ENCODE measurements around the gene ATAD3B. TPM values are rescaled to one million over a fixed set of nuclear protein-coding genes. Genes with fewer than 3 reads are reported as not detected.

Gene ATAD3B
- total RNA-seq, 4 donors from 2014 or later = 11.0 to 91.6 (median 16.5) TPM

DNA sequence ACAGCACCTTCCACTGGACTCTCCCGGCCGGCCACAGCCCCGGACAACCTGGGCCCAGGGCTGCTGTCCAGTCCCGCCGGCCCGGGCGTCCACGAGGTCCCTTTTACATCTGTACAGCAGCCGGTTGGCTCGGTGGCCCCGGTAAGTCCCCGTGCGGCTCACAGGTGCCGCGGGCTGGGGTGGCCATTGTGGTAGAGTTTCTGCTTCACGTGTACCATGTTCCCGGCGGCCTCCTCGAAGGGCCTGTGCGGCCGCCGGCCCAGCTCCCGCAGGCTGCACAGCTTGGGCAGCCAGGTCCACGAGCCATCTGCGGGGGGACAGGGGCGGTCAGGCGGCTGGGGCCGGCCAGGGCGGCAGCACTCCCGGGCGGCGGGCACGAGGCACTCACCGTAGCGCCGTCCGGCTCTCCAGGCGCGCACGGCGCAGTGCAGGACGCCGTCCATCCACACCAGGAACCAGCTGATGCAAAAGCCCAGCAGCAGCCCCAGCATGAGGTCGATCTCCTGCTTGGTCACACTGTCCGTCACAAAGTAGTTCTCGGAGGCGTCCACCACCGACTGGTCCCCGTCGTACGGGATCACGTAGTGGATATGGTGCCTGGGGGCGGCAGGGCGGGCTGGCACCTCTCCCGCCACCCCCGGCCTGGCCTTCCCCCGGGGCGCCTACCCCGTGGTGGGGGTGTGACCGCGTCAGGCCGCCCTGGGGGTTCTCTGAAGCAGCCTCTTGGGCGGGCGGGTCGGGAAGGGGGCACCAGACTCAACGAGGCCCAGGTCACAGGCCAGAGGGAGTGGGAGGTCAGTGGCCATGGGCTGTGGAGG is 63.8 kb downstream of the ATAD3B start:
- ATAC-seq (ENCODE audit: low FRiP score) (no peak), DNase-seq (ENCODE audit: low spot score) (no peak)
- TF ChIP-seq, protein P1, sequence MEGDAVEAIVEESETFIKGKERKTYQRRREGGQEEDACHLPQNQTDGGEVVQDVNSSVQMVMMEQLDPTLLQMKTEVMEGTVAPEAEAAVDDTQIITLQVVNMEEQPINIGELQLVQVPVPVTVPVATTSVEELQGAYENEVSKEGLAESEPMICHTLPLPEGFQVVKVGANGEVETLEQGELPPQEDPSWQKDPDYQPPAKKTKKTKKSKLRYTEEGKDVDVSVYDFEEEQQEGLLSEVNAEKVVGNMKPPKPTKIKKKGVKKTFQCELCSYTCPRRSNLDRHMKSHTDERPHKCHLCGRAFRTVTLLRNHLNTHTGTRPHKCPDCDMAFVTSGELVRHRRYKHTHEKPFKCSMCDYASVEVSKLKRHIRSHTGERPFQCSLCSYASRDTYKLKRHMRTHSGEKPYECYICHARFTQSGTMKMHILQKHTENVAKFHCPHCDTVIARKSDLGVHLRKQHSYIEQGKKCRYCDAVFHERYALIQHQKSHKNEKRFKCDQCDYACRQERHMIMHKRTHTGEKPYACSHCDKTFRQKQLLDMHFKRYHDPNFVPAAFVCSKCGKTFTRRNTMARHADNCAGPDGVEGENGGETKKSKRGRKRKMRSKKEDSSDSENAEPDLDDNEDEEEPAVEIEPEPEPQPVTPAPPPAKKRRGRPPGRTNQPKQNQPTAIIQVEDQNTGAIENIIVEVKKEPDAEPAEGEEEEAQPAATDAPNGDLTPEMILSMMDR (IDR thresholded peaks at IDR 0.05) = no peak

DNA sequence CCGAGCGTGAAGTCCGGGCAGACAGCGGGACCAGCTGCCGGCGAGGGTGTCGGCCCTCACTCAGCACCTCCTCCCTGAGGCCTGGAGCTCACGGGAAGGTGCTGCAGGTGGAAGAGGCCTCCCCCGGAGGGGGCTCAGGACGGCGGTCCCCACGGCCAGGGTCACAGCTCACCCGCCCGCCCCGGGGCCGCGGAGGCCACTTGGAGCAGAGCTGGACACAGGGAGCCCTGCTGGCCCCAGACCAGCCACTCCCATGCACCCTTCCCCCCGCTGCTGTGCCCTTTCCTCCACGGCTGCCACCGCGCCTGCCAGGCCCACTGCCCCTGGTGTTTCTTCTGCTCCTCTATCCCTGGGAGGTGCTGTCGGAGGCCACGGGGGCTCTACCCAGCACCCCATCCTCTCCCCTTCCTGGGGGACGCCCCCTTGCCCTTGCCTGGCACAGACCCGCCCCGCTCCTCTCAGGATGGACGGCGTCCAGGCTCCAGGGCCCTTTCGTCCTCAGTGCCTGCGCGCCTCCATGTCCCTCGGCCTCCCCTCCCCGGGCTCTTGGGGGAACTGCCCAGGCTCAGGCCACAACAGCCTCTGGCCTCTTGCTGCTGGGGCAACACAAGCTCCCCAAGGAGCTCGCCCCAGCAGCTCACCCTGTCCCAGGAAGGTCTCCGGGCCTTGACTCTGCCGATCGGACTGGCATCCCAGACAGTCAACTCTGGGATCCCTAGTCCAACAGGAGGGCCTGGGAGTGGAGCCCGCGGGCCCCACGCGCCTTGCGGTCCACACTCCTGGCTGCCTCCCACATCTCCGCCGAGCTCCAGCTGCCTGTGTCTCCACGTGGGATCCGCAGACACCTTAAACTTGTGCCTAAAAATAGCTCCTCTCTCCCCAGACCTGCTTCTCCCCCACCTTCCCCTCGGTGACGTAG is 64.7 kb downstream of the ATAD3B start:
- DNase-seq (ENCODE audit: low spot score) (no peak), ATAC-seq (ENCODE audit: low FRiP score) (no peak)
- TF ChIP-seq, protein P1 (IDR thresholded peaks at IDR 0.05) = no peak

DNA sequence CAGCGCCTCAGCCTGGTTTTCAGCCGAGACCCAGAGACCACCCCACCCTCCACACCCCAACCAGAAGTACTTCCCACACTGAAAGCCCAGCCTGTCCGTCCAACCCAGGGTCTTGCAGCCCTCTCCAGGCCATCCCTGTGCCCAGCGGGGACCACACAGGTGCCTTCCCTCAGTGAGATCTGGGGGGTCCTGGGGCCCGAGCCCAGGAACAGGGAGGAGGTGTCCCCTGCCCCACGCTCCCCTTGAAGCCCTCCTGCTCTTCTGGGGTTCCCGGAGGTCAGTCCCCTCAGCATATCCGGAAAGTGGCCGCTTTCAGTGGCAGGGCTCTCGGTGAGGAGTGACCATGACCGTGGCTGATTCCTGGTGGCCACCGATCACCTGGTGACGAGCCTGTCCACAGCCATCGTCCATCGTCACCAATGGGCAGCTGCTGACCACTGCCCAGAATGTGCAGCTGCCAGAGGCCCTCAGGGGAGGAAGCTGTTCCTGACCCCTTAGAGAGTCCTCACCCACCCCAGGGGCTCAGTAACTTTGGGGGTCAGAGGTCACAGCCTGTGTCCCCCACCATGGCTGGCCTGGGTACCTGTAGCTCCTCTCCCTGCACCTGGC is 65.5 kb downstream of the ATAD3B start:
- no peak for ATAC-seq (ENCODE audit: low FRiP score)
- DNase-seq (ENCODE audit: low spot score) = no peak
- TF ChIP-seq, protein P1 (IDR thresholded peaks at IDR 0.05) = no peak

DNA sequence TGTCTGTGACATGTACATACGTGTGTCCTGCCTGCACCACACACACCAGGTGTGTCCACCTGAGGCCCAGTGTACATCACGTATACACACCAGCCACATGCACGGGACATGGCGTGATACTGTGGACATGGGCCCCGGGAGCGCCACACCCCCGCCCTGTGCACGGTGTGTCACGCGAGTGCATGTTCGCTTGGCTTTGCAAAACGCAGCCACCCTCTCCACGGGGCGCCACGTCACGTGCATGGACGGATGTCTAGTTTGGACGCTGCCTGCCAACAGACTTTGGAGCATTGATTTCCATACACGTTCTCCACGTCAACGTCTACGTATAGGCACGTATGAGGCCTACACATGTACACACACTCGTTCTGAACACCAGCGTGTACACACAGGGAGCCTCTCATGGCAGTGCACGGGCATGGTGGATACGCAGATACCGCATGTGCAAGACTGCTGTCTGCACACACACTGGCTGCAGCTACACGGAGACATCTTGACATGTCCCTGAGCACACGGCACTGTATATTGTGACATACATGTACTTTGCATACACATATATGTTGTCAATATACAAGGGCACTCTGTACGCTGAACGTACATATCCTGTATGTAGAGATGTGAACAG is 66.2 kb downstream of the ATAD3B start:
- no peak for ATAC-seq (ENCODE audit: low FRiP score)
- DNase-seq (ENCODE audit: low spot score) = no peak
- TF ChIP-seq, protein P1 (IDR thresholded peaks at IDR 0.05) = no peak

DNA sequence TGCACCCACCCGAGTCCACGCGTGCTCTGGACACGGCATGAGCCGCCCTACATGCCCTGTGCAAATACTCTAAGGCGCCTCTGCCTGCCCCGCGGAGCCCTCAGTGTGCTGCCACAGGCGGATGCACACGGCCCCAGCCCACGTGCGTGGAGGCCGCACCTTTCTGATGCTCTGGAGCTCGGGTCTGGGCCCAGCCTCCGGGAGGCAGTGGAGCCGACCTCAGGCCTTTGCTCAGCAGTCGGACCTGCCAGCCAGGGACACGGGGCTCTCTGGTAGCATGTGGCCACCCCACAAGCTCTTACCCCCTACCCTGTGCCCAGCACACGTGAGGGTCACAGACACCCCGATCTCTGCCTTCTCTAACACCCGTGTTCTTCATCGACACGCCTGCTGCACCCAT is 66.8 kb downstream of the ATAD3B start:
- DNase-seq (ENCODE audit: low spot score) = no peak
- ATAC-seq (ENCODE audit: low FRiP score) = no peak
- TF ChIP-seq, protein P1 (IDR thresholded peaks at IDR 0.05) = no peak

DNA sequence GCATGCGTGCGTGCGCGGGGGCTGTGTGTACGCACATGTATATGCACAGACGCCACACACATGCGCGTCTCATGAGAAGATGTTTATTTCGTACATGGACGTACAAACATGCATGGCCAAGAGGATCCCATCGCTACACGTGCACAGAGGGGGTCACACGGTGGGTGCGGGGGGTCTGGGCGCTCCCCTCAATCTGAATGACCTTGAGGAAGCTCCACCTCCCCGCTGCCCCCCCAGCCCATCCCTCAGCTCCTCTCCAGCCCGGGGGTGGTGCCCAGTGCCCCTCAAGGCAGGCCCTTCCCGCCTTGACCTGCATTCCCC is 67.4 kb downstream of the ATAD3B start:
- TF ChIP-seq, protein P1 (IDR thresholded peaks at IDR 0.05) = no peak
- no peak for DNase-seq (ENCODE audit: low spot score)
- ATAC-seq (ENCODE audit: low FRiP score) = no peak
